ENCODE results near the gene DHDH. TPM values are rescaled to one million over a fixed set of nuclear protein-coding genes. Genes with fewer than 3 reads are reported as not detected.

The DHDH gene
- total and polyA plus RNA-seq, 2 of the 13 experiments (the other 11 are each of a cell fraction or from before 2014, with no cell fraction given), result 0.13 to 0.91 TPM

- TF ChIP-seq, protein P1, sequence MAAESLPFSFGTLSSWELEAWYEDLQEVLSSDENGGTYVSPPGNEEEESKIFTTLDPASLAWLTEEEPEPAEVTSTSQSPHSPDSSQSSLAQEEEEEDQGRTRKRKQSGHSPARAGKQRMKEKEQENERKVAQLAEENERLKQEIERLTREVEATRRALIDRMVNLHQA (CRISPR knock-in tag; IDR thresholded peaks at IDR 0.05), result no peak
- TF ChIP-seq SRF (IDR thresholded peaks at IDR 0.05; ENCODE audit: low read depth, low read length) (no peak), HMGXB3 (CRISPR knock-in tag; IDR thresholded peaks at IDR 0.05; ENCODE audit: borderline replicate concordance) (no peak), HNRNPUL1 (IDR thresholded peaks at IDR 0.05; ENCODE audit: low read depth, low read length) (no peak), NKX3-1 (CRISPR knock-in tag; IDR thresholded peaks at IDR 0.05) (no peak), ZNF329 (CRISPR knock-in tag; IDR thresholded peaks at IDR 0.05; ENCODE audit: low read depth) (no peak), HHEX (CRISPR knock-in tag; IDR thresholded peaks at IDR 0.05) (no peak), ZNF543 (CRISPR knock-in tag; IDR thresholded peaks at IDR 0.05) (no peak), ETV6 (CRISPR knock-in tag; conservative IDR thresholded peaks at IDR 0.05) (no peak), ZNF414 (CRISPR knock-in tag; IDR thresholded peaks at IDR 0.05) (peak; percentile 81; the same call in 1 of the 2 replicates), ASH2L (IDR thresholded peaks at IDR 0.05; ENCODE audit: insufficient read length, low read depth, low read length) (no peak), DR1 (CRISPR knock-in tag; IDR thresholded peaks at IDR 0.05) (no peak), ERF (CRISPR knock-in tag; IDR thresholded peaks at IDR 0.05) (peak; percentile 39; the same call in 1 of the 2 replicates), ZNF572 (CRISPR knock-in tag; IDR thresholded peaks at IDR 0.05) (no peak), ZMAT3 (CRISPR knock-in tag; conservative IDR thresholded peaks at IDR 0.05) (no peak), POLR2AphosphoS5 (IDR thresholded peaks at IDR 0.05; ENCODE audit: low read depth, low read length) (no peak), ZNF251 (CRISPR knock-in tag; IDR thresholded peaks at IDR 0.05) (no peak), ZNF431 (CRISPR knock-in tag; IDR thresholded peaks at IDR 0.05; ENCODE audit: borderline replicate concordance, low read depth) (no peak)
- TF ChIP-seq, protein P2, sequence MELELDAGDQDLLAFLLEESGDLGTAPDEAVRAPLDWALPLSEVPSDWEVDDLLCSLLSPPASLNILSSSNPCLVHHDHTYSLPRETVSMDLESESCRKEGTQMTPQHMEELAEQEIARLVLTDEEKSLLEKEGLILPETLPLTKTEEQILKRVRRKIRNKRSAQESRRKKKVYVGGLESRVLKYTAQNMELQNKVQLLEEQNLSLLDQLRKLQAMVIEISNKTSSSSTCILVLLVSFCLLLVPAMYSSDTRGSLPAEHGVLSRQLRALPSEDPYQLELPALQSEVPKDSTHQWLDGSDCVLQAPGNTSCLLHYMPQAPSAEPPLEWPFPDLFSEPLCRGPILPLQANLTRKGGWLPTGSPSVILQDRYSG (CRISPR knock-in tag; IDR thresholded peaks at IDR 0.05), result no peak
- TF ChIP-seq, protein P3, sequence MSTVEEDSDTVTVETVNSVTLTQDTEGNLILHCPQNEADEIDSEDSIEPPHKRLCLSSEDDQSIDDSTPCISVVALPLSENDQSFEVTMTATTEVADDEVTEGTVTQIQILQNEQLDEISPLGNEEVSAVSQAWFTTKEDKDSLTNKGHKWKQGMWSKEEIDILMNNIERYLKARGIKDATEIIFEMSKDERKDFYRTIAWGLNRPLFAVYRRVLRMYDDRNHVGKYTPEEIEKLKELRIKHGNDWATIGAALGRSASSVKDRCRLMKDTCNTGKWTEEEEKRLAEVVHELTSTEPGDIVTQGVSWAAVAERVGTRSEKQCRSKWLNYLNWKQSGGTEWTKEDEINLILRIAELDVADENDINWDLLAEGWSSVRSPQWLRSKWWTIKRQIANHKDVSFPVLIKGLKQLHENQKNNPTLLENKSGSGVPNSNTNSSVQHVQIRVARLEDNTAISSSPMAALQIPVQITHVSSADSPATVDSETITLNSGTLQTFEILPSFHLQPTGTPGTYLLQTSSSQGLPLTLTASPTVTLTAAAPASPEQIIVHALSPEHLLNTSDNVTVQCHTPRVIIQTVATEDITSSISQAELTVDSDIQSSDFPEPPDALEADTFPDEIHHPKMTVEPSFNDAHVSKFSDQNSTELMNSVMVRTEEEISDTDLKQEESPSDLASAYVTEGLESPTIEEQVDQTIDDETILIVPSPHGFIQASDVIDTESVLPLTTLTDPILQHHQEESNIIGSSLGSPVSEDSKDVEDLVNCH (CRISPR knock-in tag; IDR thresholded peaks at IDR 0.05), result no peak
- TF ChIP-seq, protein P4, sequence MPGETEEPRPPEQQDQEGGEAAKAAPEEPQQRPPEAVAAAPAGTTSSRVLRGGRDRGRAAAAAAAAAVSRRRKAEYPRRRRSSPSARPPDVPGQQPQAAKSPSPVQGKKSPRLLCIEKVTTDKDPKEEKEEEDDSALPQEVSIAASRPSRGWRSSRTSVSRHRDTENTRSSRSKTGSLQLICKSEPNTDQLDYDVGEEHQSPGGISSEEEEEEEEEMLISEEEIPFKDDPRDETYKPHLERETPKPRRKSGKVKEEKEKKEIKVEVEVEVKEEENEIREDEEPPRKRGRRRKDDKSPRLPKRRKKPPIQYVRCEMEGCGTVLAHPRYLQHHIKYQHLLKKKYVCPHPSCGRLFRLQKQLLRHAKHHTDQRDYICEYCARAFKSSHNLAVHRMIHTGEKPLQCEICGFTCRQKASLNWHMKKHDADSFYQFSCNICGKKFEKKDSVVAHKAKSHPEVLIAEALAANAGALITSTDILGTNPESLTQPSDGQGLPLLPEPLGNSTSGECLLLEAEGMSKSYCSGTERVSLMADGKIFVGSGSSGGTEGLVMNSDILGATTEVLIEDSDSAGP (CRISPR knock-in tag; IDR thresholded peaks at IDR 0.05; ENCODE audit: borderline replicate concordance), result no peak; the same call in 1 of the 2 replicates
Observed at GRCh38 chr19:48907671-48908070, 25.8 kb upstream of the DHDH start (continued).
